GM23338 (cell line): ENCODE results near the gene NEK7. TPM values are rescaled to one million over a fixed set of nuclear protein-coding genes. Genes with fewer than 3 reads are reported as not detected.
A peak's percentile ranks its signal among the peaks of the same experiment; 100 is the strongest.

ENCODE experiments used
- ATAC-seq: fragments of 200-7000 bp; cut with Tn5 transposase; 3 replicates; pipeline ENCODE4 v1.9.1; 2020
- DNase-seq: peaks from one replicate; pipeline ENCODE4 v3.0.0-alpha.2; 2015; ENCODE audit warnings: low spot score
- H2AFZ ChIP-seq: fragments of 200-600 bp; sonication (generic); 2 replicates; pipeline ENCODE4 v1.8.0; 2016; ENCODE audit warnings: antibody characterized with exemption, mild to moderate bottlenecking, moderate library complexity
- H3F3A ChIP-seq: fragments of 200-600 bp; sonication (generic); replicated peaks from 2 replicates; pipeline ENCODE4 v1.8.0; 2017; ENCODE audit warnings: antibody characterized with exemption, mixed run types, low read depth
- H3K27ac ChIP-seq: fragments of 200-600 bp; sonication (generic); 2 replicates; pipeline ENCODE4 v1.6.1; 2016; ENCODE audit warnings: low read depth
- H3K27me3 ChIP-seq: fragments of 200-600 bp; sonication (generic); 2 replicates; pipeline ENCODE4 v1.8.0; 2016; ENCODE audit warnings: mild to moderate bottlenecking, mixed run types, moderate library complexity; ENCODE audit not compliant: insufficient read depth
- H3K36me3 ChIP-seq: fragments of 200-600 bp; sonication (generic); 2 replicates; pipeline ENCODE4 v1.8.0; 2016; ENCODE audit warnings: mild to moderate bottlenecking; ENCODE audit not compliant: insufficient read depth
- H3K4me1 ChIP-seq: fragments of 200-600 bp; sonication (generic); 2 replicates; pipeline ENCODE4 v1.8.0; 2016; ENCODE audit warnings: mild to moderate bottlenecking, moderate library complexity; ENCODE audit not compliant: insufficient read depth
- H3K4me2 ChIP-seq: fragments of 200-600 bp; sonication (generic); 2 replicates; pipeline ENCODE4 v1.7.1; 2017; ENCODE audit warnings: mixed run types
- H3K4me3 ChIP-seq: fragments of 200-600 bp; sonication (generic); 2 replicates; pipeline ENCODE4 v1.6.1; 2016; ENCODE audit warnings: mixed run types
- H3K79me2 ChIP-seq: fragments of 200-600 bp; sonication (generic); replicated peaks from 2 replicates; pipeline ENCODE4 v1.8.0; 2017; ENCODE audit warnings: mild to moderate bottlenecking; ENCODE audit not compliant: insufficient read depth
- H3K9me2 ChIP-seq: fragments of 200-600 bp; sonication (generic); 2 replicates; pipeline ENCODE4 v1.8.0; 2017; ENCODE audit not compliant: insufficient read depth
- H4K20me1 ChIP-seq: fragments of 200-600 bp; sonication (generic); replicated peaks from 2 replicates; pipeline ENCODE4 v1.8.0; 2017; ENCODE audit warnings: mild to moderate bottlenecking; ENCODE audit not compliant: insufficient read depth
- H3K27ac Mint-ChIP-seq: 2 replicates; pipeline ENCODE4 v1.8.0; 2020; ENCODE audit warnings: inconsistent platforms, mild to moderate bottlenecking, moderate library complexity, mixed read lengths
- H3K27me3 Mint-ChIP-seq: 3 replicates; pipeline ENCODE4 v1.8.0; 2022; ENCODE audit warnings: low read depth, mild to moderate bottlenecking, moderate library complexity, mixed read lengths, inconsistent platforms; ENCODE audit not compliant: insufficient read depth, poor library complexity
- H3K36me3 Mint-ChIP-seq: 3 replicates; pipeline ENCODE4 v1.8.0; 2021; ENCODE audit warnings: low read depth, mild to moderate bottlenecking, inconsistent platforms, moderate library complexity, mixed read lengths
- H3K4me1 Mint-ChIP-seq: 3 replicates; pipeline ENCODE4 v1.8.0; 2020; ENCODE audit warnings: mild to moderate bottlenecking, inconsistent platforms, mixed read lengths
- H3K4me3 Mint-ChIP-seq: 3 replicates; pipeline ENCODE4 v1.8.0; 2021; ENCODE audit warnings: moderate library complexity, mild to moderate bottlenecking, inconsistent platforms, mixed read lengths
- H3K9me3 Mint-ChIP-seq: 3 replicates; pipeline ENCODE4 v1.8.0; 2020; ENCODE audit warnings: moderate library complexity, mild to moderate bottlenecking, inconsistent platforms, mixed read lengths
- CREB1 ChIP-seq: fragments of 250-450 bp; sonication (Bioruptor Pico); IDR thresholded peaks from 2 replicates; pipeline ENCODE4 v1.5.0; 2020; ENCODE audit warnings: low read depth, mild to moderate bottlenecking, moderate library complexity
- CTCF ChIP-seq, 2 experiments: fragments of 200-600 bp in 1 of 2; sonication (generic) in 1 of 2; conservative IDR thresholded peaks; 2 replicates each; pipeline versions ENCODE4 v1.5.1 to v1.6.1; 2016 to 2017; ENCODE audit warnings: antibody characterized with exemption in 2 of 2, low read depth in 2 of 2, mild to moderate bottlenecking in 2 of 2, moderate library complexity in 1 of 2
- JUNB ChIP-seq: IDR thresholded peaks from one replicate; pipeline ENCODE4 v1.6.1; 2016; ENCODE audit warnings: antibody characterized with exemption; ENCODE audit not compliant: unreplicated experiment
- NANOG ChIP-seq: IDR thresholded peaks from 2 replicates; pipeline ENCODE4 v1.6.1; 2016; ENCODE audit warnings: antibody characterized with exemption, borderline replicate concordance
- ZNF462 ChIP-seq: fragments of 250-450 bp; sonication (Bioruptor Pico); IDR thresholded peaks from 2 replicates; pipeline ENCODE4 v1.5.0; 2020; ENCODE audit warnings: mild to moderate bottlenecking, moderate library complexity
- polyA plus RNA-seq: library from polyadenylated mRNA; unstranded; fragments of >200 nt; fragmentation: Nextera tagmentation; extraction: Ambion mirVana; gene quantifications from 2 replicates; pipeline ENCODE4 v1.2.1, GENCODE V29; 2016
- total RNA-seq: library from RNA; depleted of rRNA; stranded (reverse); fragments of >200 nt; shearing (Covaris generic); gene quantifications from 2 replicates; pipeline ENCODE4 v1.2.3, GENCODE V29; 2014

NEK7 gene
- total and polyA plus RNA-seq, 2 experiments from 2014 or later: 4.8 to 15.3 TPM

GRCh38 chr1:198246337-198246736 lies 89.5 kb downstream of the NEK7 start:
- TF ChIP-seq CTCF (conservative IDR thresholded peaks at IDR 0.05; ENCODE audit: low read depth in 2 of 2) (no peak), ZNF462 (CRISPR knock-in tag) (no peak), CREB1 (CRISPR knock-in tag) (no peak), NANOG (no peak), JUNB (no peak)
- Histone ChIP-seq H3K36me3 (no peaks in the 10 kb centered on the region), H3K4me2 (no peak overlapping the region), H3K4me1 (no peaks in the 10 kb centered on the region), H3K27me3 (no peaks in the 10 kb centered on the region), H3K9me2 (no peaks in the 10 kb centered on the region), H2AFZ (no peak overlapping the region), H3F3A (no peaks in the 10 kb centered on the region), H4K20me1 (peaks cover 6% of the 10 kb centered on the region; the same call in 1 of the 2 replicates), H3K27ac (no peak overlapping the region), H3K4me3 (no peak overlapping the region), H3K79me2 (peaks cover 4% of the 10 kb centered on the region)
- peaks cover under 1% of the 10 kb centered on the region for H3K27me3 Mint-ChIP-seq
- peaks cover 3% of the 10 kb centered on the region; the same call in 2 of the 3 replicates for H3K9me3 Mint-ChIP-seq
- H3K4me1 Mint-ChIP-seq: peaks cover 19% of the 10 kb centered on the region
- no peaks in the 10 kb centered on the region; the same call in 2 of the 3 replicates for H3K36me3 Mint-ChIP-seq
- DNase-seq (no peak), ATAC-seq (peak; percentile 42)
- no peak overlapping the region for H3K4me3 Mint-ChIP-seq
- no peak overlapping the region for H3K27ac Mint-ChIP-seq
